Measurements from ENCODE around the gene SLC6A6.

DNA sequence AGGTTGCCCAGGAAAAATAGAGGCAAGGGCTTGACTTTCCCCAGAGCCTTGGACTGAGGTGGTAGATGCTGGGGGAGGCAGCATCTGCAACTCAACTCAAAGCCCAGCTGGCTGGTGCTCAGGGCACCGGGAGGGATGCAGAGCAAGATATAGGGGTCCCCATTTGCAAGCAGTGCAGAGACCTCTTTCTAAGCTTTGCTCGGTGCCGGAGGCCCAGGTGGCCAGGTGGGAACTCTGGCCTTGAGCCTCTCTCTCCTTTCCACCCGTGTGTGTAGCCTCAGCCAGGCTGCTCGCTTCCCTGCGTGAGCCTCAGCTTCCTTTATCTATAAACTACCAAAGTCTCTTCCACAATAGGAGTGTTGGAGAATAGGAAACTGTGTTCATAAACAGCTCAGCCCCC is 36.5 kb downstream of the SLC6A6 start:
- TF ChIP-seq, protein P1, sequence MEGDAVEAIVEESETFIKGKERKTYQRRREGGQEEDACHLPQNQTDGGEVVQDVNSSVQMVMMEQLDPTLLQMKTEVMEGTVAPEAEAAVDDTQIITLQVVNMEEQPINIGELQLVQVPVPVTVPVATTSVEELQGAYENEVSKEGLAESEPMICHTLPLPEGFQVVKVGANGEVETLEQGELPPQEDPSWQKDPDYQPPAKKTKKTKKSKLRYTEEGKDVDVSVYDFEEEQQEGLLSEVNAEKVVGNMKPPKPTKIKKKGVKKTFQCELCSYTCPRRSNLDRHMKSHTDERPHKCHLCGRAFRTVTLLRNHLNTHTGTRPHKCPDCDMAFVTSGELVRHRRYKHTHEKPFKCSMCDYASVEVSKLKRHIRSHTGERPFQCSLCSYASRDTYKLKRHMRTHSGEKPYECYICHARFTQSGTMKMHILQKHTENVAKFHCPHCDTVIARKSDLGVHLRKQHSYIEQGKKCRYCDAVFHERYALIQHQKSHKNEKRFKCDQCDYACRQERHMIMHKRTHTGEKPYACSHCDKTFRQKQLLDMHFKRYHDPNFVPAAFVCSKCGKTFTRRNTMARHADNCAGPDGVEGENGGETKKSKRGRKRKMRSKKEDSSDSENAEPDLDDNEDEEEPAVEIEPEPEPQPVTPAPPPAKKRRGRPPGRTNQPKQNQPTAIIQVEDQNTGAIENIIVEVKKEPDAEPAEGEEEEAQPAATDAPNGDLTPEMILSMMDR (IDR thresholded peaks at IDR 0.05) = no peak
- no peak for TF ChIP-seq POLR2A (IDR thresholded peaks at IDR 0.05)
- no peak for TF ChIP-seq POLR2AphosphoS5 (IDR thresholded peaks at IDR 0.05)
- no peak for TF ChIP-seq EP300 (IDR thresholded peaks at IDR 0.05)

Measured in stomach (tissue), 4 donors.